Measurements from ENCODE around the gene VAMP5.

Gene VAMP5

GRCh38 chr2:85579266-85579935, 4.8 kb upstream of the VAMP5 start:
- H3K9me3 ChIP-seq (ENCODE audit: control insufficient read depth, insufficient read depth, low read length): no peaks in the 10 kb centered on the region
- H3K79me2 ChIP-seq (ENCODE audit: control insufficient read depth, low read length): peaks cover 31% of the 10 kb centered on the region
- no peaks in the 10 kb centered on the region for H3F3A ChIP-seq (ENCODE audit: control insufficient read depth, insufficient read depth)
- peak overlapping the region; percentile 99 for H3K4me2 ChIP-seq (ENCODE audit: low read length)
- peak overlapping the region; percentile 62 for H3K27ac ChIP-seq (ENCODE audit: low read depth, low read length)
- H3K9me2 ChIP-seq (replicated peaks; ENCODE audit: control insufficient read depth, low read length): no peaks in the 10 kb centered on the region
- H3K4me3 ChIP-seq (ENCODE audit: low read length): peak overlapping the region; percentile 99
- H4K20me1 ChIP-seq (ENCODE audit: control insufficient read depth, insufficient read depth, low read depth, low read length): no peaks in the 10 kb centered on the region
- H3K36me3 ChIP-seq (ENCODE audit: control insufficient read depth, low read length): peaks cover 44% of the 10 kb centered on the region
- TF ChIP-seq, protein P1, sequence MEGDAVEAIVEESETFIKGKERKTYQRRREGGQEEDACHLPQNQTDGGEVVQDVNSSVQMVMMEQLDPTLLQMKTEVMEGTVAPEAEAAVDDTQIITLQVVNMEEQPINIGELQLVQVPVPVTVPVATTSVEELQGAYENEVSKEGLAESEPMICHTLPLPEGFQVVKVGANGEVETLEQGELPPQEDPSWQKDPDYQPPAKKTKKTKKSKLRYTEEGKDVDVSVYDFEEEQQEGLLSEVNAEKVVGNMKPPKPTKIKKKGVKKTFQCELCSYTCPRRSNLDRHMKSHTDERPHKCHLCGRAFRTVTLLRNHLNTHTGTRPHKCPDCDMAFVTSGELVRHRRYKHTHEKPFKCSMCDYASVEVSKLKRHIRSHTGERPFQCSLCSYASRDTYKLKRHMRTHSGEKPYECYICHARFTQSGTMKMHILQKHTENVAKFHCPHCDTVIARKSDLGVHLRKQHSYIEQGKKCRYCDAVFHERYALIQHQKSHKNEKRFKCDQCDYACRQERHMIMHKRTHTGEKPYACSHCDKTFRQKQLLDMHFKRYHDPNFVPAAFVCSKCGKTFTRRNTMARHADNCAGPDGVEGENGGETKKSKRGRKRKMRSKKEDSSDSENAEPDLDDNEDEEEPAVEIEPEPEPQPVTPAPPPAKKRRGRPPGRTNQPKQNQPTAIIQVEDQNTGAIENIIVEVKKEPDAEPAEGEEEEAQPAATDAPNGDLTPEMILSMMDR (IDR thresholded peaks at IDR 0.05; ENCODE audit: low read depth, low read length, poor library complexity, severe bottlenecking): no peak
- no peak for TF ChIP-seq EZH2phosphoT487 (IDR thresholded peaks at IDR 0.05; ENCODE audit: borderline replicate concordance, low read length)
- H3K4me1 ChIP-seq (ENCODE audit: control insufficient read depth, low read length): peaks cover 28% of the 10 kb centered on the region
- no peaks in the 10 kb centered on the region for H3K27me3 ChIP-seq (ENCODE audit: control insufficient read depth, low read length)

- H3K4me1 ChIP-seq (ENCODE audit: control insufficient read depth, low read length): peaks cover 35% of the 10 kb centered on the region
- no peak for TF ChIP-seq EZH2phosphoT487 (IDR thresholded peaks at IDR 0.05; ENCODE audit: borderline replicate concordance, low read length)
- TF ChIP-seq, protein P1 (IDR thresholded peaks at IDR 0.05; ENCODE audit: low read depth, low read length, poor library complexity, severe bottlenecking): no peak
Measured at GRCh38 chr2:85580206-85580605, 4.0 kb upstream of the VAMP5 start.

GRCh38 chr2:85582492-85582891, 1.7 kb upstream of the VAMP5 start:
- Histone ChIP-seq H4K20me1 (ENCODE audit: control insufficient read depth, insufficient read depth, low read depth, low read length) (no peaks in the 10 kb centered on the region), H3K4me1 (ENCODE audit: control insufficient read depth, low read length) (peaks cover 38% of the 10 kb centered on the region), H3K27ac (ENCODE audit: low read depth, low read length) (no peak overlapping the region), H3K4me2 (ENCODE audit: low read length) (no peak overlapping the region), H3K9me2 (replicated peaks; ENCODE audit: control insufficient read depth, low read length) (no peaks in the 10 kb centered on the region), H3K36me3 (ENCODE audit: control insufficient read depth, low read length) (peaks cover 44% of the 10 kb centered on the region), H3F3A (ENCODE audit: control insufficient read depth, insufficient read depth) (no peaks in the 10 kb centered on the region), H3K27me3 (ENCODE audit: control insufficient read depth, low read length) (no peaks in the 10 kb centered on the region), H3K4me3 (ENCODE audit: low read length) (no peak overlapping the region), H3K79me2 (ENCODE audit: control insufficient read depth, low read length) (peaks cover 29% of the 10 kb centered on the region), H3K9me3 (ENCODE audit: control insufficient read depth, insufficient read depth, low read length) (no peaks in the 10 kb centered on the region)
- TF ChIP-seq, protein P1 (IDR thresholded peaks at IDR 0.05; ENCODE audit: low read depth, low read length, poor library complexity, severe bottlenecking): no peak
- TF ChIP-seq EZH2phosphoT487 (IDR thresholded peaks at IDR 0.05; ENCODE audit: borderline replicate concordance, low read length): no peak

More at GRCh38 chr2:85580206-85580605, 4.0 kb upstream of the VAMP5 start:
- Histone ChIP-seq H4K20me1 (ENCODE audit: control insufficient read depth, insufficient read depth, low read depth, low read length) (no peaks in the 10 kb centered on the region), H3K4me3 (ENCODE audit: low read length) (no peak overlapping the region), H3K79me2 (ENCODE audit: control insufficient read depth, low read length) (peaks cover 31% of the 10 kb centered on the region), H3K4me2 (ENCODE audit: low read length) (peak overlapping the region; percentile 99; the same call in 1 of the 2 replicates), H3K36me3 (ENCODE audit: control insufficient read depth, low read length) (peaks cover 44% of the 10 kb centered on the region), H3K9me2 (replicated peaks; ENCODE audit: control insufficient read depth, low read length) (no peaks in the 10 kb centered on the region), H3K27ac (ENCODE audit: low read depth, low read length) (no peak overlapping the region), H3K27me3 (ENCODE audit: control insufficient read depth, low read length) (no peaks in the 10 kb centered on the region), H3F3A (ENCODE audit: control insufficient read depth, insufficient read depth) (no peaks in the 10 kb centered on the region), H3K9me3 (ENCODE audit: control insufficient read depth, insufficient read depth, low read length) (no peaks in the 10 kb centered on the region)

Measured in DOHH2 (cell line).